Measurements from ENCODE around the gene MAFG. TPM values are rescaled to one million over a fixed set of nuclear protein-coding genes. Genes with fewer than 3 reads are reported as not detected.

MAFG gene
- total and polyA plus RNA-seq, 7 donors: 21.6 to 74.2 (median 46.0) TPM

DNA sequence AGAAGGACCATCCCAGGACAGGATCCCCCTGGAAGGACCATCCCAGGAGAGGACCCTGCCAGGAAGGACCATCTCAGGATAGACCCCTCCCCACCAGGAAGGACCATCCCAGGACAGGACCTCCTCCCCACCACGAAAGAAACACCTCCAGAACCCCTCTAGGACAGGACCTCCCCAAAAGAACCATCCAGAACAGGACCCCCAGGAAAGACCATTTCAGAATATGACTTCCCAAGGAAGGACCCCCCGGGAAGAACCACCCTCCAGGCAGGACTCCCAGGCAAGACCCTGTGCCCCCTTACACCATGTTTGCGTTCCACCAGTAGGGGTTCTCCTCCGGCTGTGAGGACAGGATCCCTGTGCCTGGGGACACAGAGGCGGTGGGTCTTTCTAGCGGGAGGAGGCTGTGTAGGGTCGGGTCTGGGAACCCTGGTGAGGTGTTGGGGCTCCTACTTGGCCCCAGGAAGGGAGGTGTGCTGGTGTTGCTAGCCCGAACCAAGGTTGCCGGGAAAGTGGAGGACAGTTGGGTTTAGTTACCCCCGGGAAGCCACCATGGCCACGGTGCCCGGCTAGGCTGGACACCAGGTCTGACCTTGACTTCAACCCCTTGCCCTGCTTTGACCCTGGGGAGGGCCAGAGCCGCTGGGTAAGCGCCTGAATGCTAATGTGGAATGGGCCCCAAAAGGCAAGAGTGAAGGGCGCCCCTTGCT lies 31.3 kb upstream of the MAFG start:
- peak overlapping the region; percentile 66 for H3K4me3 ChIP-seq
- H3K36me3 ChIP-seq (ENCODE audit: insufficient read depth in 1 of 2, low read depth in 1 of 2): no peaks in the 10 kb centered on the region
- no peak for ATAC-seq
- 57 to 72% (median 58%) methylated on average over 15 of the region's 15 CpGs for WGBS, 3 donors
- DNase-seq: no peak
- intact Hi-C loops (cut with DNase I): loop anchor here (1.0 to 2.0 kb wide), 2 partner anchors 62 to 63 kb away; no protein-coding TSS in a partner anchor
- peaks cover 0 to 23% (median 3%) of the 10 kb centered on the region in 3 donors for H3K27me3 ChIP-seq (ENCODE audit: insufficient read depth in 3 of 3, low read length in 2 of 3)
- H3K9me3 ChIP-seq: no peaks in the 10 kb centered on the region
- H3K4me1 ChIP-seq: peaks cover 27% of the 10 kb centered on the region
- no peak overlapping the region for H3K27ac ChIP-seq
- TF ChIP-seq CTCF (IDR thresholded peaks at IDR 0.05): no peak

GRCh38 chr17:81957691-81958432 lies 30.3 kb upstream of the MAFG start:
- ATAC-seq: no peak
- peaks cover 0 to 23% (median 3%) of the 10 kb centered on the region in 3 donors for H3K27me3 ChIP-seq (ENCODE audit: insufficient read depth in 3 of 3, low read length in 2 of 3)
- 83 to 90% (median 85%) methylated on average over 18 to 19 of the region's 19 CpGs for WGBS, 3 donors

GRCh38 chr17:81956607-81957589 lies 29.4 kb upstream of the MAFG start:
- intact Hi-C loops (cut with DNase I): no loop called here
- peaks cover 0 to 22% (median 3%) of the 10 kb centered on the region in 3 donors for H3K27me3 ChIP-seq (ENCODE audit: insufficient read depth in 3 of 3, low read length in 2 of 3)
- ATAC-seq: no peak

More at GRCh38 chr17:81957691-81958432, 30.3 kb upstream of the MAFG start:
- H3K4me1 ChIP-seq: peaks cover 20% of the 10 kb centered on the region
- no peaks in the 10 kb centered on the region for H3K36me3 ChIP-seq (ENCODE audit: insufficient read depth in 1 of 2, low read depth in 1 of 2)
- no peak overlapping the region for H3K27ac ChIP-seq
- no peaks in the 10 kb centered on the region for H3K9me3 ChIP-seq
- intact Hi-C loops (cut with DNase I): loop anchor here in 1 of 2 donors (2.0 kb wide), 1 partner anchor 63 kb away; no protein-coding TSS in a partner anchor
- TF ChIP-seq CTCF (IDR thresholded peaks at IDR 0.05): no peak
- no peak overlapping the region for H3K4me3 ChIP-seq
- DNase-seq: no peak

More at GRCh38 chr17:81956607-81957589, 29.4 kb upstream of the MAFG start:
- WGBS, 3 donors: 83 to 84% (median 84%) methylated on average over 45 of the region's 45 CpGs
- Histone ChIP-seq H3K4me1 (peaks cover 15% of the 10 kb centered on the region), H3K27ac (no peak overlapping the region), H3K9me3 (no peaks in the 10 kb centered on the region), H3K4me3 (no peak overlapping the region), H3K36me3 (ENCODE audit: insufficient read depth in 1 of 2, low read depth in 1 of 2) (no peaks in the 10 kb centered on the region)
- TF ChIP-seq CTCF (IDR thresholded peaks at IDR 0.05): no peak
- DNase-seq: no peak

Data from psoas muscle (tissue), 8 donors.